CD4-positive, alpha-beta T cell treated with Interleukin-15 for 1 hour (primary cell): ENCODE results near the gene BNC1.
"Not testable (repeated sequence)": the region's sequence is repeated elsewhere in the genome, so short reads cannot be mapped to it uniquely, and the experiment has no call there.

Source experiments
- DNase-seq: peaks from one replicate; pipeline ENCODE4 v3.0.0-alpha.2; 2020

The BNC1 gene

GRCh38 chr15:83225449-83225848, 59.0 kb downstream of the BNC1 start:
- no peak for DNase-seq

- not testable (repeated sequence) for DNase-seq
Measured at GRCh38 chr15:83221781-83222180, 62.7 kb downstream of the BNC1 start.

- DNase-seq: no peak
Measured at GRCh38 chr15:83219026-83219425, 65.4 kb downstream of the BNC1 start.

GRCh38 chr15:83215306-83215705, 69.2 kb downstream of the BNC1 start:
- no peak for DNase-seq

- DNase-seq: no peak
Measured at GRCh38 chr15:83210619-83211018, 73.8 kb downstream of the BNC1 start.

GRCh38 chr15:83209333-83209732, 75.1 kb downstream of the BNC1 start:
- no peak for DNase-seq

- no peak for DNase-seq
Measured at GRCh38 chr15:83208367-83208661, 76.2 kb downstream of the BNC1 start.

GRCh38 chr15:83207660-83208366, 76.7 kb downstream of the BNC1 start, which contains the start of gene HDGFL3:
Gene HDGFL3, minus strand, starts transcription at chr15:83207823. Its CDS starts 409 bp downstream, at chr15:83207414.
- DNase-seq: peak; percentile 25

- DNase-seq: no peak
Measured at GRCh38 chr15:83207009-83207659, 77.3 kb downstream of the BNC1 start.

GRCh38 chr15:83206526-83207008, 77.9 kb downstream of the BNC1 start:
- DNase-seq: no peak
